Panc1 (cell line): ENCODE results near the gene S100A1. TPM values are rescaled to one million over a fixed set of nuclear protein-coding genes. Genes with fewer than 3 reads are reported as not detected.

Experiments
- ATAC-seq: fragments of 200-7000 bp; cut with Tn5 transposase; 2 replicates; pipeline ENCODE4 v1.9.1; 2020; ENCODE audit warnings: mild to moderate bottlenecking, moderate library complexity
- BruUV-seq: library from RNA; stranded (reverse); fragments of 400-500 nt; replicated peaks from 2 replicates; lab custom pipeline; 2021; lab: Mats Ljungman, UMichigan
- CTCF ChIA-PET: fragments of 300-600 bp; sonication (Branson Sonifier 250); formaldehyde crosslinking; loops from one replicate; lab custom pipeline; 2022; ENCODE audit warnings: antibody characterized with exemption; lab: Charles Lee
- POLR2A ChIA-PET: fragments of 300-600 bp; sonication (Branson Sonifier 250); formaldehyde crosslinking; loops from one replicate; lab custom pipeline; 2022; ENCODE audit warnings: antibody characterized with exemption; lab: Charles Lee
- DNase-seq: peaks from one replicate; pipeline ENCODE4 v3.0.0-alpha.2; 2010; ENCODE audit warnings: low read depth, low spot score
- H3K27ac ChIP-seq: 2 replicates; pipeline ENCODE4 v1.5.1; 2011; ENCODE audit warnings: mild to moderate bottlenecking, low read length, inconsistent platforms
- H3K27me3 ChIP-seq: fragments of 200-500 bp; sonication (Bioruptor generic); 2 replicates; pipeline ENCODE4 v1.6.0; 2014; ENCODE audit warnings: low read length, inconsistent platforms; ENCODE audit not compliant: control insufficient read depth, insufficient read depth
- H3K36me3 ChIP-seq: fragments of 200-500 bp; sonication (Bioruptor generic); 2 replicates; pipeline ENCODE4 v1.5.1; 2014; ENCODE audit warnings: inconsistent platforms, mild to moderate bottlenecking, low read length, moderate library complexity; ENCODE audit not compliant: control insufficient read depth, insufficient read depth
- H3K4me1 ChIP-seq: 2 replicates; pipeline ENCODE4 v1.5.1; 2011; ENCODE audit warnings: inconsistent platforms, mild to moderate bottlenecking, low read length, moderate library complexity; ENCODE audit not compliant: control insufficient read depth, insufficient read depth
- H3K4me3 ChIP-seq, 2 experiments: 2 replicates each; pipeline ENCODE4 v1.5.1; 2011 to 2012; ENCODE audit warnings: low read depth in 2 of 2, low read length in 2 of 2, mild to moderate bottlenecking in 2 of 2, inconsistent platforms in 1 of 2, moderate library complexity in 1 of 2
- H3K9me3 ChIP-seq: fragments of 200-500 bp; sonication (Bioruptor generic); 2 replicates; pipeline ENCODE4 v1.5.1; 2014; ENCODE audit warnings: low read depth, mild to moderate bottlenecking, inconsistent platforms, low read length, moderate library complexity; ENCODE audit not compliant: control insufficient read depth, insufficient read depth
- CTCF ChIP-seq: fragments of 450-650 bp; IDR thresholded peaks from 2 replicates; pipeline ENCODE4 v1.5.1; 2017; ENCODE audit warnings: mild to moderate bottlenecking
- POLR2AphosphoS5 ChIP-seq: IDR thresholded peaks from 2 replicates; pipeline ENCODE4 v1.6.1; 2012; ENCODE audit warnings: mild to moderate bottlenecking, low read depth, low read length, moderate library complexity
- SIN3A ChIP-seq: IDR thresholded peaks from 2 replicates; pipeline ENCODE4 v1.6.1; 2012; ENCODE audit warnings: low read depth, mild to moderate bottlenecking, low read length, moderate library complexity, borderline replicate concordance; ENCODE audit not compliant: insufficient read depth
- TCF7L2 ChIP-seq: IDR thresholded peaks from 2 replicates; pipeline ENCODE4 v1.6.1; 2011; ENCODE audit warnings: mild to moderate bottlenecking, low read depth, low read length, inconsistent platforms
- in situ Hi-C: cut with HindIII; loops from 2 replicates; pipeline ENCODE4 v1.10.0; 2016; ENCODE audit warnings: low sequenced_read_pairs, low pct_unique_long_range_greater_than_20kb
- intact Hi-C: fragments of 100-400 bp; cut with micrococcal nuclease; formaldehyde crosslinking; loops from one replicate; pipeline ENCODE4 v1.10.0; 2022; ENCODE audit not compliant: unreplicated experiment
- total RNA-seq: library from RNA; stranded (reverse); gene quantifications from one replicate; pipeline ENCODE4 v1.2.1, GENCODE V29; 2021; ENCODE audit not compliant: unreplicated experiment
- TF ChIP-seq, protein P1 (sequence below), 2 experiments: IDR thresholded peaks; 2 replicates each; pipeline ENCODE4 v1.6.1; 2011 to 2012; ENCODE audit warnings: low read depth in 2 of 2, control low read depth in 1 of 2, low read length in 1 of 2, mild to moderate bottlenecking in 1 of 2, moderate library complexity in 1 of 2; ENCODE audit not compliant: insufficient read depth in 1 of 2

The S100A1 gene
- total RNA-seq, 1 experiment from 2014 or later = 2.9 TPM

DNA sequence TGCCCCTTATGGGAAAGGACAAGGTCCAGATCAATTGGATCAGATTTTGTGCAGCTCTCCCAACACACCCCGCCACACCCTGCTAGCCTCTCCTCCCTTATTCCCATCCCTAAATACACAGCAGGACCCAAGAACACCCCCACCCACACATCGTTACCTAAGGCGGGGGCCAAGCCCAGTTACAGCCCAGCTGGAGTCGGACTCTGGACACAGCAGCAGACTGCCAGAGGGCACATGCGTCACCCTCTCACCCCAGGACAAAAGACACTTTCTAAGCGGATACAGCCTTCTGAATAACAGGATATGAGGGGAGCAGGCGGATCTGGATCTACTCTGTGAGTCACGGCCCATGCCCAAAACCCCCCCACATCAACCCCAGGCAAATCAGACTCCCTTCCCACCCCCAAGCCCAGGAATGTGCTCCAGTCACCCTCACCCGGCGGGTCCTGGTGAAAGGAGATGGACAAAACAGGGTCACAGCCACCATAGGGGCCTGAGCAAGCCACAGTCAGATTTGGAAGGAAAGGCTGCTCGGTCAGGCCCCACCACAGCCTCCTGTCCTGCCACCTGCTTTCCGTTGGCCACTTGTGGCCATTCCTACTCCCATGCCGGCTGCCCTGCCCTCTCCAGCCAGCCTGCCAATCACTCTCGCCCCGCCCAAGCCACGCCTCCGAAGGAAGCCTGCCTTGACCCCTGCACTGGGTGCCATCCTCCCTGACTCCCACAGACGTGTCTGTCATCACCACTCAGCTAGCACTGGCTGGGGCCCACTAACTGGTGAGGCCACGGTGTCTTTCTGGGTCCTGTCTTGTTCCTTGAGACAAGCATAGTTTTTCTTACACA, 19.3 kb upstream of the S100A1 start:
- H3K4me3 ChIP-seq = peak overlapping the region; percentile 33 to 49
- BruUV-seq = no TSS peak
- H3K4me1 ChIP-seq = peaks cover 47% of the 10 kb centered on the region
- in situ Hi-C loops (loop anchor here (25.0 kb wide), 1 partner anchor 247 kb away; the partner anchor contains the start of gene S100A9), intact Hi-C loops (no loop called here)
- ATAC-seq (peak; percentile 80), DNase-seq (peak; percentile 67)
- CTCF ChIA-PET = no interaction called here
- H3K36me3 ChIP-seq = no peaks in the 10 kb centered on the region
- peak overlapping the region; percentile 79 for H3K27ac ChIP-seq
- POLR2A ChIA-PET = no interaction called here
- peak; percentile 20; the same call in 1 of the 2 replicates for TF ChIP-seq POLR2AphosphoS5
- TF ChIP-seq, protein P1, sequence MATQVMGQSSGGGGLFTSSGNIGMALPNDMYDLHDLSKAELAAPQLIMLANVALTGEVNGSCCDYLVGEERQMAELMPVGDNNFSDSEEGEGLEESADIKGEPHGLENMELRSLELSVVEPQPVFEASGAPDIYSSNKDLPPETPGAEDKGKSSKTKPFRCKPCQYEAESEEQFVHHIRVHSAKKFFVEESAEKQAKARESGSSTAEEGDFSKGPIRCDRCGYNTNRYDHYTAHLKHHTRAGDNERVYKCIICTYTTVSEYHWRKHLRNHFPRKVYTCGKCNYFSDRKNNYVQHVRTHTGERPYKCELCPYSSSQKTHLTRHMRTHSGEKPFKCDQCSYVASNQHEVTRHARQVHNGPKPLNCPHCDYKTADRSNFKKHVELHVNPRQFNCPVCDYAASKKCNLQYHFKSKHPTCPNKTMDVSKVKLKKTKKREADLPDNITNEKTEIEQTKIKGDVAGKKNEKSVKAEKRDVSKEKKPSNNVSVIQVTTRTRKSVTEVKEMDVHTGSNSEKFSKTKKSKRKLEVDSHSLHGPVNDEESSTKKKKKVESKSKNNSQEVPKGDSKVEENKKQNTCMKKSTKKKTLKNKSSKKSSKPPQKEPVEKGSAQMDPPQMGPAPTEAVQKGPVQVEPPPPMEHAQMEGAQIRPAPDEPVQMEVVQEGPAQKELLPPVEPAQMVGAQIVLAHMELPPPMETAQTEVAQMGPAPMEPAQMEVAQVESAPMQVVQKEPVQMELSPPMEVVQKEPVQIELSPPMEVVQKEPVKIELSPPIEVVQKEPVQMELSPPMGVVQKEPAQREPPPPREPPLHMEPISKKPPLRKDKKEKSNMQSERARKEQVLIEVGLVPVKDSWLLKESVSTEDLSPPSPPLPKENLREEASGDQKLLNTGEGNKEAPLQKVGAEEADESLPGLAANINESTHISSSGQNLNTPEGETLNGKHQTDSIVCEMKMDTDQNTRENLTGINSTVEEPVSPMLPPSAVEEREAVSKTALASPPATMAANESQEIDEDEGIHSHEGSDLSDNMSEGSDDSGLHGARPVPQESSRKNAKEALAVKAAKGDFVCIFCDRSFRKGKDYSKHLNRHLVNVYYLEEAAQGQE (IDR thresholded peaks at IDR 0.05; ENCODE audit: insufficient read depth in 1 of 2, low read depth in 2 of 2, low read length in 1 of 2) = no peak
- no peak for TF ChIP-seq TCF7L2
- no peak for TF ChIP-seq CTCF
- H3K9me3 ChIP-seq = no peaks in the 10 kb centered on the region
- H3K27me3 ChIP-seq = no peaks in the 10 kb centered on the region

DNA sequence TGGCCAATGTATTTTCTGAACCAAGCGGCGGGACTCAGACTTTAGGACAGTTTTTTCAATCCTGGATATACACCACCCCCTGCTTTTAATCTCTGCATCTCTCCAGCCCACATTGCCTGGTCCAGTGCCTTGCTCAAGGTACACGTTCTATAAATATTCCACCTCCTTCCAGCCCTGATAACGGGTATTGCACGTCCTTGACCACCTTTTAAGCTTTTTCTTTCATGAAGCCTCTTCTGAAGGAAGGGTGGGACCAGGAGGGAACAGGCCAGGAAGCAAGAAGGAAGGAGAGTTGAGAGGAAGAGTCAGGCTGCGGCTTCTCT, 18.7 kb upstream of the S100A1 start:
- ATAC-seq (no peak; the same call in 1 of the 2 replicates), DNase-seq (no peak)
- CTCF ChIA-PET = no interaction called here
- H3K27me3 ChIP-seq = no peaks in the 10 kb centered on the region
- H3K36me3 ChIP-seq = no peaks in the 10 kb centered on the region
- BruUV-seq = no TSS peak
- no peak for TF ChIP-seq POLR2AphosphoS5
- no peak for TF ChIP-seq CTCF
- TF ChIP-seq, protein P1 (IDR thresholded peaks at IDR 0.05; ENCODE audit: insufficient read depth in 1 of 2, low read depth in 2 of 2, low read length in 1 of 2) = no peak
- no peak for TF ChIP-seq TCF7L2
- no peak for TF ChIP-seq SIN3A
- POLR2A ChIA-PET = no interaction called here
- peaks cover 47% of the 10 kb centered on the region for H3K4me1 ChIP-seq
- peak overlapping the region; percentile 79 for H3K27ac ChIP-seq
- in situ Hi-C loops = loop anchor here (25.0 kb wide), 1 partner anchor 247 kb away; the partner anchor contains the start of gene S100A9
- no peaks in the 10 kb centered on the region for H3K9me3 ChIP-seq
- intact Hi-C loops = no loop called here
- H3K4me3 ChIP-seq = peak overlapping the region in 1 of 2 experiments; percentile 49; a peak in 2 of 4 replicates
